HG02870 (cell line): ENCODE data around the gene ESPNL.

Experiments
- ATAC-seq: cut with Tn5 transposase; IDR thresholded peaks from one replicate; pipeline ENCODE4 v1.9.1; 2021; ENCODE audit warnings: mild to moderate bottlenecking, moderate library complexity; ENCODE audit not compliant: unreplicated experiment

ESPNL gene

GRCh38 chr2:238127165-238128060 lies 27.3 kb downstream of the ESPNL start:
- ATAC-seq: no peak

- ATAC-seq: no peak
Measured at GRCh38 chr2:238128061-238128440, 27.9 kb downstream of the ESPNL start.

- no peak for ATAC-seq
Measured at GRCh38 chr2:238128534-238129001, 28.4 kb downstream of the ESPNL start.

GRCh38 chr2:238129166-238130010 lies 29.2 kb downstream of the ESPNL start:
- no peak for ATAC-seq

- no peak for ATAC-seq
Measured at GRCh38 chr2:238130111-238130695, 30.1 kb downstream of the ESPNL start.

GRCh38 chr2:238130696-238131628 lies 30.8 kb downstream of the ESPNL start:
- ATAC-seq: no peak

GRCh38 chr2:238131761-238132462 lies 31.8 kb downstream of the ESPNL start:
- ATAC-seq: no peak

- ATAC-seq: no peak
Measured at GRCh38 chr2:238132463-238133450, 32.6 kb downstream of the ESPNL start.

- no peak for ATAC-seq
Measured at GRCh38 chr2:238133499-238134392, 33.6 kb downstream of the ESPNL start.

- no peak for ATAC-seq
Measured at GRCh38 chr2:238134393-238134785, 34.2 kb downstream of the ESPNL start.

GRCh38 chr2:238135601-238136150 lies 35.5 kb downstream of the ESPNL start:
- no peak for ATAC-seq

- ATAC-seq: no peak
Measured at GRCh38 chr2:238136820-238137537, 36.8 kb downstream of the ESPNL start.

- no peak for ATAC-seq
Measured at GRCh38 chr2:238137885-238138284, 37.7 kb downstream of the ESPNL start.

GRCh38 chr2:238138331-238139195 lies 38.4 kb downstream of the ESPNL start, which contains the start of gene KLHL30:
Gene KLHL30 (plus strand): TSS chr2:238138668. CDS start chr2:238140755, 2,087 bp downstream.
- ATAC-seq: no peak
